Measurements from ENCODE around the gene CADPS.

CADPS gene

DNA sequence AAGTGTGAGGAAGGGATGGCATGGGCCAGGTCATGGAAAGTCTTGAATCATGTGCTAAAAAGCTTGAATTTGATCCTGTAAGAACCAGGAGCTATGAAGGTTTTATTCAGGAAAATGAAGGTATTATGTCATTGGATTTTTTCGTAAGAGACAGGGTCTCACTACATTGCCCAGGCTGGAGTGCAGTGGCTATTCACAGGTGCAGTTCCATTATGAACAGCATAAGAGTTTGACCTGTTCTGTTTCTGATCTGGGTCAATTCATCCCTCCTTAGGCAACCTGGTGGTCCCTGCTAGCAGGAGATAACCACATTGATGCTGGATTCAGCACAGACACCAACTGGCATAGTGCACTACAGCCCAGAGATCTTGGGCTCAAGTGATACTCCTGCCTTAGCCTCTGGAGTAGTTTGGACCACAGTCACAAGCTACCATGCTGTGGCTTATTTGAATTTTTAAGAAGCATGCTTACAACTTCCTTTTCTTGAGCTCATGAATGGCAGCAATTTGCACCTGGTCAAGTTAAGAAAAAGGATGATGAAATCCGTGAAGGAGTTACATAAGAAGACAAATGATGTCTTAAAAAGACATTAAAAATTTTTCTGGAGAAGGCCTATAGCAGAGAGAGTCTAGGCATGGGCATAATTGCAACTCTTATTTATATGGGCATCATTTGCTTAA is 79.1 kb downstream of the CADPS start:
- Mint-ChIP-seq H3K4me1 (peaks cover 7% of the 10 kb centered on the region), H3K36me3 (ENCODE audit: low read depth) (no peaks in the 10 kb centered on the region), H3K27me3 (ENCODE audit: low read depth, poor library complexity) (no peaks in the 10 kb centered on the region), H3K27ac (no peak overlapping the region), H3K9me3 (no peaks in the 10 kb centered on the region), H3K4me3 (no peak overlapping the region)
- TF ChIP-seq CTCF (IDR thresholded peaks at IDR 0.05), result no peak
- DNase-seq, result no peak

GRCh38 chr3:62793946-62794345 is 81.3 kb downstream of the CADPS start:
- H3K27ac Mint-ChIP-seq, result no peak overlapping the region

GRCh38 chr3:62785384-62785783 is 89.8 kb downstream of the CADPS start:
- no peak for DNase-seq
- no peak overlapping the region for H3K4me3 Mint-ChIP-seq
- H3K36me3 Mint-ChIP-seq (ENCODE audit: low read depth), result no peaks in the 10 kb centered on the region
- H3K4me1 Mint-ChIP-seq, result peaks cover 22% of the 10 kb centered on the region
- peaks cover 9% of the 10 kb centered on the region for H3K27me3 Mint-ChIP-seq (ENCODE audit: low read depth, poor library complexity)
- no peak for TF ChIP-seq CTCF (IDR thresholded peaks at IDR 0.05)
- H3K9me3 Mint-ChIP-seq, result peaks cover 4% of the 10 kb centered on the region
- H3K27ac Mint-ChIP-seq, result no peak overlapping the region

More at GRCh38 chr3:62793946-62794345, 81.3 kb downstream of the CADPS start:
- Mint-ChIP-seq H3K4me3 (no peak overlapping the region), H3K4me1 (peaks cover 9% of the 10 kb centered on the region), H3K9me3 (no peaks in the 10 kb centered on the region), H3K36me3 (ENCODE audit: low read depth) (no peaks in the 10 kb centered on the region), H3K27me3 (ENCODE audit: low read depth, poor library complexity) (peaks cover 4% of the 10 kb centered on the region)
- no peak for DNase-seq
- TF ChIP-seq CTCF (IDR thresholded peaks at IDR 0.05), result no peak

- Mint-ChIP-seq H3K27me3 (ENCODE audit: low read depth, poor library complexity) (peaks cover 8% of the 10 kb centered on the region), H3K4me1 (peaks cover 11% of the 10 kb centered on the region), H3K4me3 (no peak overlapping the region), H3K27ac (peak overlapping the region; percentile 89), H3K9me3 (peaks cover 4% of the 10 kb centered on the region), H3K36me3 (ENCODE audit: low read depth) (no peaks in the 10 kb centered on the region)
- no peak for DNase-seq
- no peak for TF ChIP-seq CTCF (IDR thresholded peaks at IDR 0.05)
Observed at GRCh38 chr3:62781121-62781520, 94.1 kb downstream of the CADPS start.

GRCh38 chr3:62777674-62778073 is 97.5 kb downstream of the CADPS start:
- no peak for DNase-seq
- Mint-ChIP-seq H3K4me3 (no peak overlapping the region), H3K27ac (no peak overlapping the region), H3K27me3 (ENCODE audit: low read depth, poor library complexity) (peaks cover 10% of the 10 kb centered on the region), H3K36me3 (ENCODE audit: low read depth) (no peaks in the 10 kb centered on the region), H3K4me1 (peaks cover 4% of the 10 kb centered on the region), H3K9me3 (no peaks in the 10 kb centered on the region)
- no peak for TF ChIP-seq CTCF (IDR thresholded peaks at IDR 0.05)

DNA sequence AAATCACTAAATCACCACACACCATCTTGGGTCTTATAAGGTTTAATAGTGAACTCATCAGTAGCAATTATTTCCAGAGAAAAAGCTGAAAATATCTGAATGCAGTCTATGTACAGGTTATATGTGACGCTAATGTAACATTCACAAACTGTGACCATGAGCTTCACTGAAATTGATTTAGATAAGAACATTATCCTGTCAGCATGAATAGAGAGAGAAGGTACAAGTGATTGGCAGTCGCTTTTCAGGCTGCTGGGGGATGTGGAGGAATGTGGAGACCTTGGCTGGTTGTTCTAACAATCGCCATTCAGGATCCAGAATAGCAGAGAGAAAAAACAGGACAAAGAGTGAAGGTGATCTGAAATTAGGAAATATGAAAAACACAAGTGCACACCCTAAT is 98.1 kb downstream of the CADPS start:
- no peaks in the 10 kb centered on the region for H3K36me3 Mint-ChIP-seq (ENCODE audit: low read depth)
- peaks cover 10% of the 10 kb centered on the region for H3K27me3 Mint-ChIP-seq (ENCODE audit: low read depth, poor library complexity)
- no peak overlapping the region for H3K27ac Mint-ChIP-seq
- no peak for TF ChIP-seq CTCF (IDR thresholded peaks at IDR 0.05)
- no peak overlapping the region for H3K4me3 Mint-ChIP-seq
- no peaks in the 10 kb centered on the region for H3K9me3 Mint-ChIP-seq
- peaks cover 4% of the 10 kb centered on the region for H3K4me1 Mint-ChIP-seq
- no peak for DNase-seq
